ENCODE data around the gene ADAMTS6. TPM values are rescaled to one million over a fixed set of nuclear protein-coding genes. Genes with fewer than 3 reads are reported as not detected.
"Not testable (repeated sequence)": the region's sequence is repeated elsewhere in the genome, so short reads cannot be mapped to it uniquely, and the experiment has no call there.

ADAMTS6 gene
- total RNA-seq, 4 donors from 2014 or later: 0.34 to 2.8 (median 2.0) TPM

GRCh38 chr5:65508978-65509377 lies 27.3 kb upstream of the ADAMTS6 start:
- DNase-seq (ENCODE audit: low spot score in 2 of 2): no peak
- no peak for TF ChIP-seq CTCF (IDR thresholded peaks at IDR 0.05)
- no peak for TF ChIP-seq EP300 (IDR thresholded peaks at IDR 0.05)
- no peak for TF ChIP-seq POLR2A (IDR thresholded peaks at IDR 0.05)
- no peak for TF ChIP-seq POLR2AphosphoS5 (IDR thresholded peaks at IDR 0.05)
- WGBS: 98% methylated on average over 2 of the region's 2 CpGs
- H3K4me1 ChIP-seq: no peaks in the 10 kb centered on the region
- H3K27ac ChIP-seq: no peak overlapping the region
- H3K36me3 ChIP-seq: no peaks in the 10 kb centered on the region
- no peaks in the 10 kb centered on the region for H3K27me3 ChIP-seq
- no peaks in the 10 kb centered on the region for H3K9me3 ChIP-seq
- no peak overlapping the region for H3K4me3 ChIP-seq

GRCh38 chr5:65506961-65507360 lies 25.2 kb upstream of the ADAMTS6 start:
- H3K4me3 ChIP-seq: no peak overlapping the region
- no peaks in the 10 kb centered on the region for H3K27me3 ChIP-seq
- DNase-seq (ENCODE audit: low spot score in 2 of 2): no peak
- H3K36me3 ChIP-seq: no peaks in the 10 kb centered on the region
- no peaks in the 10 kb centered on the region for H3K4me1 ChIP-seq
- no peak for TF ChIP-seq CTCF (IDR thresholded peaks at IDR 0.05)
- no peak for TF ChIP-seq POLR2AphosphoS5 (IDR thresholded peaks at IDR 0.05)
- no peak for TF ChIP-seq POLR2A (IDR thresholded peaks at IDR 0.05)
- no peak for TF ChIP-seq EP300 (IDR thresholded peaks at IDR 0.05)
- 66% methylated on average over 3 of the region's 3 CpGs for WGBS
- no peak overlapping the region for H3K27ac ChIP-seq
- H3K9me3 ChIP-seq: no peaks in the 10 kb centered on the region

GRCh38 chr5:65489119-65489518 lies 7.4 kb upstream of the ADAMTS6 start:
- no peak for TF ChIP-seq EP300 (IDR thresholded peaks at IDR 0.05)
- TF ChIP-seq CTCF (IDR thresholded peaks at IDR 0.05): no peak
- TF ChIP-seq POLR2A (IDR thresholded peaks at IDR 0.05): no peak
- no peak for TF ChIP-seq POLR2AphosphoS5 (IDR thresholded peaks at IDR 0.05)
- Histone ChIP-seq H3K9me3 (no peaks in the 10 kb centered on the region), H3K36me3 (no peaks in the 10 kb centered on the region), H3K27me3 (no peaks in the 10 kb centered on the region), H3K4me3 (no peak overlapping the region), H3K27ac (no peak overlapping the region), H3K4me1 (no peaks in the 10 kb centered on the region)
- WGBS: 88% methylated on average over 4 of the region's 4 CpGs
- no peak for DNase-seq (ENCODE audit: low spot score in 2 of 2)

- not testable (repeated sequence) for H3K27ac ChIP-seq; H3K27me3 ChIP-seq; H3K36me3 ChIP-seq; H3K9me3 ChIP-seq; H3K4me3 ChIP-seq; H3K4me1 ChIP-seq; DNase-seq (ENCODE audit: low spot score in 2 of 2)
- 82% methylated on average over 7 of the region's 7 CpGs for WGBS
Measured at GRCh38 chr5:65488038-65488687, 6.4 kb upstream of the ADAMTS6 start.

GRCh38 chr5:65486803-65487202 lies 5.1 kb upstream of the ADAMTS6 start:
- H3K4me3 ChIP-seq; H3K27ac ChIP-seq; H3K4me1 ChIP-seq; H3K9me3 ChIP-seq; H3K36me3 ChIP-seq; DNase-seq (ENCODE audit: low spot score in 2 of 2); H3K27me3 ChIP-seq: not testable (repeated sequence)
- 93% methylated on average over 2 of the region's 2 CpGs for WGBS

- H3K27ac ChIP-seq: no peak overlapping the region
- no peak for DNase-seq (ENCODE audit: low spot score in 2 of 2)
- H3K4me1 ChIP-seq: peaks cover 20% of the 10 kb centered on the region
- H3K36me3 ChIP-seq: no peaks in the 10 kb centered on the region
- no peak overlapping the region for H3K4me3 ChIP-seq
- H3K27me3 ChIP-seq: no peaks in the 10 kb centered on the region
- H3K9me3 ChIP-seq: no peaks in the 10 kb centered on the region
- 93% methylated on average over 3 of the region's 28 CpGs for WGBS
- TF ChIP-seq EP300 (IDR thresholded peaks at IDR 0.05) (no peak), POLR2A (IDR thresholded peaks at IDR 0.05) (no peak), CTCF (IDR thresholded peaks at IDR 0.05) (no peak), POLR2AphosphoS5 (IDR thresholded peaks at IDR 0.05) (no peak)
Measured at GRCh38 chr5:65485405-65485804, 3.7 kb upstream of the ADAMTS6 start.

Data from suprapubic skin (tissue), 4 donors.